Fibroblast of mammary gland (primary cell): ENCODE measurements around the gene PPP1R13B.

Source experiments
- DNase-seq: peaks from one replicate; pipeline ENCODE4 v3.0.0-alpha.2; 2010; ENCODE audit warnings: low read depth
- H3K4me3 ChIP-seq: 2 replicates; pipeline ENCODE4 v1.5.1; 2011; ENCODE audit warnings: low read depth, mild to moderate bottlenecking, low read length, moderate library complexity; ENCODE audit not compliant: control insufficient read depth
- TF ChIP-seq, protein P1 (sequence below): conservative IDR thresholded peaks from 2 replicates; pipeline ENCODE4 v1.5.1; 2011; ENCODE audit warnings: low read depth, low read length, inconsistent platforms; ENCODE audit not compliant: control insufficient read depth, insufficient read depth

Gene PPP1R13B

DNA sequence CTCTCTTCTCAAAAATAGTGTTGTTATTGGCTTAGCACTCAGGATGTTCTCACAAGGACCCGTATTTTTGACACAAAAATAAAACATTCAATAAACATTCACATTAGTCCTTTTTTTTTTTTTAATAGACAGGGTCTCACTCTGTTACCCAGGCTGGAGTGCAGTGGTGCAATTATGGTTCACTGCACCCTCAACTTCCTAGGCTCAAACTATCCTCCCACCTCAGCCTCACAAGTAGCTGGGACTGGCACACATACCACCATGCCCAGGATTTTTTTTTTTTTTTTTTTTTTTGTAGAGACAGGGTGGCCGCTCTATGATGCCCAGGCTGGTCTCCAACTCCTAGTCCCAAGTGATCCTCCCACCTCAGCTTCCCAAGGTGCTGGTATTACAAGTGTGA is 27.0 kb downstream of the PPP1R13B start:
- no peak overlapping the region for H3K4me3 ChIP-seq
- TF ChIP-seq, protein P1, sequence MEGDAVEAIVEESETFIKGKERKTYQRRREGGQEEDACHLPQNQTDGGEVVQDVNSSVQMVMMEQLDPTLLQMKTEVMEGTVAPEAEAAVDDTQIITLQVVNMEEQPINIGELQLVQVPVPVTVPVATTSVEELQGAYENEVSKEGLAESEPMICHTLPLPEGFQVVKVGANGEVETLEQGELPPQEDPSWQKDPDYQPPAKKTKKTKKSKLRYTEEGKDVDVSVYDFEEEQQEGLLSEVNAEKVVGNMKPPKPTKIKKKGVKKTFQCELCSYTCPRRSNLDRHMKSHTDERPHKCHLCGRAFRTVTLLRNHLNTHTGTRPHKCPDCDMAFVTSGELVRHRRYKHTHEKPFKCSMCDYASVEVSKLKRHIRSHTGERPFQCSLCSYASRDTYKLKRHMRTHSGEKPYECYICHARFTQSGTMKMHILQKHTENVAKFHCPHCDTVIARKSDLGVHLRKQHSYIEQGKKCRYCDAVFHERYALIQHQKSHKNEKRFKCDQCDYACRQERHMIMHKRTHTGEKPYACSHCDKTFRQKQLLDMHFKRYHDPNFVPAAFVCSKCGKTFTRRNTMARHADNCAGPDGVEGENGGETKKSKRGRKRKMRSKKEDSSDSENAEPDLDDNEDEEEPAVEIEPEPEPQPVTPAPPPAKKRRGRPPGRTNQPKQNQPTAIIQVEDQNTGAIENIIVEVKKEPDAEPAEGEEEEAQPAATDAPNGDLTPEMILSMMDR: no peak
- no peak for DNase-seq

DNA sequence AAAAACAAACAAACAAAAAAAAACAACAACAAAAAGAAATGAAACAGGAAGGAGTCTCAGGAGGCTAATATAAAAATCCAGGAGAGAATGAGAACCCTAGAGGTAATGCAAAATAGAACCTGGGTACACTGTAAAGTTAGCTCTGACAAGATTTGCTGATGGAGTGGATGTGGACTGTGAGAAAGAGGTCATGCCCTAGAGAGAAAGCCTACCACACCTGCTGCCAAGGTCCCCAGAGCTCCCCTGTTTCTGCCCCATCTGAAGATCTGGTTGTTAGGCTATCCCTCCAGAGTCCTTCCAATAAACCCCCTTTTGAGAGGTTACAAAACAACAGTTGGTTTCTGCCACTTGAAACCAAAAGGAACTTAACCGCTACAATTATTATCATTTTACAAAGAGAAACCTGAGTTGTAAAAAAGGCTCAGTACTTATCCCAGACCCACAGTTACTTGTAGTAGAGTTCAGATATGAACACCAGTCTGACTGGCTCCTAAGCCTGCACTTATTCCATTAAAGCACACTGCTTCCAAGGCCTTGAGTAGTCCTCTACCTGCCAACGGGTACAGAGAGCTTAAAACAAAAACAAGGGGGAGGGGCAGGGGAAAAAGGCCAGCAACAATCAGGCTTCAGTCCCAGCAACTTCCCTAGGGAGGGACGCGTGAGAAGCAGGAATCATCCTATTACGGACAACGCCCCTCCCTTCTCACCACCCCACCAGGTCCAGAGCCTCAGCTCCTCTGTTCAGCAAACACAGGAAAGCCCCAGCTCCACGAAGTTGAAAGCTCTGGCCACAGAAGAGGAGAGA is 27.7 kb downstream of the PPP1R13B start:
- DNase-seq: peak; percentile 35
- no peak overlapping the region for H3K4me3 ChIP-seq
- TF ChIP-seq, protein P1: no peak

DNA sequence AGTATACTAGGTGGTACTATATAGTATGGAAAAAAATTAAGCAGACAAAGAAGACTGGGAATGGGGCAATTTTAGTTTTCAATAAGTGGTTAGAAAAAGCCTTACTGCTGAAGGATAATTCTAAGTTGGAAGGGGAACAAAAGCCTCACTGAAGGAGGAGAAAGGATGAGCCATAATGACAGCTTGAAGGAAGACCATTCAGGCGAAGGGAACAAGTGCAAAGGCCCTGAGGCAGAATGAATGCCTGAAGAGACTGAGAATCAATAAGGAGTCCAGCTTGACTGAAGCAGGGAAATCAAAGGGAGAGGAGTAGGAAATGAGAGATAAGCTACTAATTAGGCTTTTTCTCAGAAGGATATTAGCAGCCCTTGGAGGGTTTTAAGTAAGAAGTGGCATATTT is 28.5 kb downstream of the PPP1R13B start:
- no peak for DNase-seq
- H3K4me3 ChIP-seq: no peak overlapping the region
- TF ChIP-seq, protein P1: no peak

DNA sequence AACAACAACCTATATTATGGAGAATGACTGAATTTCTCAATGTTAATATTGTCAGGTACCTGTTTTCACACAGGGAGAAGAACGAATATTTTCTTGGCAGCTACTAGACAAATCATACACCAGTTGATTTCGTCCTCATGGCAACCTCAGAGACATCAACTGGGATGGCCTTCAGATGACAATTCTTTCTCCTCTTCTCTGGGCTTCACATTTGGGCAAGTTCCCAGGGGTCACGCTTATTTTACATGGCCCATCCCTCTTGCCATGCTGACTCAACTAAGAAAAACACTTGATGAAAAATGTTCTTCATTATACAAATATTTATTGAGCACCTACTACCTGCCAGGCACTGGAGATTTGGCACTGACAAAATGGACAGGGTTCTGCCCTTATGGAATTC is 29.0 kb downstream of the PPP1R13B start:
- DNase-seq: no peak
- H3K4me3 ChIP-seq: no peak overlapping the region
- TF ChIP-seq, protein P1: no peak

DNA sequence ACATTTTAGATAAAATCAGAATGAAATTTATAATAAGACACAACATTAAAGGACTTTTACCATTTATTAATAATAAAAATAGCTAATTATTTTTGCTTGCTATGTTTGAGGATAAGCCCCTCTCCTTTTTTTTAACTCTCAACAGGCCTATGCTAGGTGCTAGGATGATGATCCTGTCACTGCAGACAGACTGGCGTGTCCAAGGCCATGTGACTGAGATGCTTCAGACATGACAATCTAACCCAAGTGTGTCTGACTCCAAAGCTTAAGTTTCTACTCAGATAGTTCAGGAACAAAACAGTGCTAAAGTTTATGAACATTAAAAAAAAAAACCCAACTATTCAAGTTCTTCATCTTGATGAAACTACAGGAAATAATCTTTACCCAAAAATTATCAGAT is 29.8 kb downstream of the PPP1R13B start:
- TF ChIP-seq, protein P1: no peak
- DNase-seq: no peak
- H3K4me3 ChIP-seq: no peak overlapping the region

DNA sequence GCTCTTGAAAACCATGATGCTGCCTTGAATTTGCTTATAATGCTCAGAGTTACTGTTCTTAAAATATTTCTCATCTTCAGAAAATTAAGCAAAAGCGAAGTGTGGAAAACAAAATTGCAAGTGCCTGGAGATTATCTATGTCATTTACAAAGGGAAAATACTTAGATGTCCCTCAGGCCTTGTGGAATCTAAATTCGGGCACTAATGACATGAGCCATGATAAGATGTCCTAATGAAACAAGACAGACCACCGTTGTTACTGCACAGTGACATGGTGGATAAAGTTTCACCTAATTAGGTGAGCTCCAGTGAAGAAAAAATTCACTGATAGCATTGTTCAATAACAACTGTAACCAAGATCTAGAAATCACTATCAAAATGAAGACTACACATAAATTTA is 30.4 kb downstream of the PPP1R13B start:
- DNase-seq: no peak
- H3K4me3 ChIP-seq: no peak overlapping the region
- TF ChIP-seq, protein P1: no peak

DNA sequence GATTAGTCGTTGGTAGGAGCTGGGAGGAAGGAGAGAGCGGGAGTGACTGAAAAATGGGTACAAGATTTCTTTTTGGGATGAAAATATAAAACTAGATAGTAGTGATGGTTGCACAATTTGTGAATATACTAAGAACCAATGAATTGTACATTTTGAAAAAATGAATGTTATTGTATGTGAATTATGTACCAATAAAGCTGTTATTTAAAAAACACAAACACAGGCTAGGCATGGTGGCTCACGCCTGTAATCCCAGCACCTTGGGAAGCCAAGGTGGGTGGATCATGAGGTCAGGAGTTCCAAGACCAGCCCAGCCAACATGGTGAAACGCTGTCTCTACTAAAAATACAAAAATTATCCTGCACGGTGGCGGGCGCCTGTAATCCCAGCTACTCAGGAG is 32.1 kb downstream of the PPP1R13B start:
- TF ChIP-seq, protein P1: no peak
- DNase-seq: no peak
- no peak overlapping the region for H3K4me3 ChIP-seq
